Sciatic nerve (tissue), 2 donors: ENCODE measurements around the gene MOCOS. TPM values are rescaled to one million over a fixed set of nuclear protein-coding genes. Genes with fewer than 3 reads are reported as not detected.
"Not testable (repeated sequence)": the region's sequence is repeated elsewhere in the genome, so short reads cannot be mapped to it uniquely, and the experiment has no call there.

Experiments used
- ATAC-seq: fragments of 200-7000 bp; cut with Tn5 transposase; one replicate; pipeline ENCODE4 v1.9.1; 2020; ENCODE audit warnings: mild to moderate bottlenecking, moderate library complexity
- DNase-seq: peaks from one replicate; pipeline ENCODE4 v3.0.0-alpha.2; 2020; ENCODE audit warnings: low spot score
- intact Hi-C: fragments of 100-400 bp; cut with DNase I; formaldehyde crosslinking; loops from one replicate; pipeline ENCODE4 v1.14.2; 2022
- total RNA-seq: library from RNA; stranded (reverse); fragmentation: NEBNext Ultra II Directional; extraction: Animal tissue kit (Norgen Biotek cat#: 25700); gene quantifications from one replicate; pipeline ENCODE4 v1.2.1, GENCODE V29; 2021
- donor health status: DM: no; HTN: no; CAD: no.
- donor health status: DM: no; HTN: no; CAD: no.

The MOCOS gene
- total RNA-seq, 1 donor from 2014 or later, result 6.4 TPM

DNA sequence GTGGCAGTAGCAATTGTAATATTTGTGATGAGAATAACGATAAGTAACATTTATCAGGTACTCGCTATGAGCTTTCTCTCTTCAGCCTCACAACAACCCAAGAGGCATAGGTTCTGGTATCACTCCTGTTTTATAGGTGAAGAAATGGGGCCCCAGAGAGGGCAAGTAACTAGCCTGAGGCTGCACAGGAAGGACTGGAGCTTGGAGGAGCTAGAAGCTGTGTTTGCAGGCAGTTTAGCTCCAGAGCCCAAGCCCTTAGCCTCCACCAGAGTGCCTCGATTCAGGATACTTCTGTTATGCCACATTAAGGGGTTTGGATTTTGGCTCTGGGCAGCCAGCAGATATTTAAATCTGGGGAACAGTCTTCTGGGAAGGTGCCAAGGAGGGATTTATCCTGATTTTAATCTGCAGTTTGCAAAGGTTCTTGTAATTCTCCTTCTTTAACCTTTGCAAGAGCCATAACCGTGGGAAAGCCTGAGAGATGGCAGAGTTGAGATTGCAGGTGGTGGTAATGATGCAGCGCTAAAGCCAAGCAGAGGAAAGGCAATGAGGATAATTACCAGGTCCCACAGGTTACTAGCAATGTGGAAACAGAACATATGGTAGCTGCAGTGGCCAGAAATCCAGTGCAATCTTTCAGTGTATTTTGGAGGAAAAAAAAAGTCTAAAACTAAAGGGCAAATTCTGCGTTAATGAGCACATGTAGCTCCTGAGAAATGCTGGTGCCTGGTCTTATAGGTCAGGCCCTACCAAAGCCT lies 9.1 kb downstream of the MOCOS start:
- DNase-seq (no peak), ATAC-seq (no peak)
- intact Hi-C loops, result loop anchor here (10.0 kb wide), 1 partner anchor 638 kb away; no protein-coding TSS in a partner anchor

DNA sequence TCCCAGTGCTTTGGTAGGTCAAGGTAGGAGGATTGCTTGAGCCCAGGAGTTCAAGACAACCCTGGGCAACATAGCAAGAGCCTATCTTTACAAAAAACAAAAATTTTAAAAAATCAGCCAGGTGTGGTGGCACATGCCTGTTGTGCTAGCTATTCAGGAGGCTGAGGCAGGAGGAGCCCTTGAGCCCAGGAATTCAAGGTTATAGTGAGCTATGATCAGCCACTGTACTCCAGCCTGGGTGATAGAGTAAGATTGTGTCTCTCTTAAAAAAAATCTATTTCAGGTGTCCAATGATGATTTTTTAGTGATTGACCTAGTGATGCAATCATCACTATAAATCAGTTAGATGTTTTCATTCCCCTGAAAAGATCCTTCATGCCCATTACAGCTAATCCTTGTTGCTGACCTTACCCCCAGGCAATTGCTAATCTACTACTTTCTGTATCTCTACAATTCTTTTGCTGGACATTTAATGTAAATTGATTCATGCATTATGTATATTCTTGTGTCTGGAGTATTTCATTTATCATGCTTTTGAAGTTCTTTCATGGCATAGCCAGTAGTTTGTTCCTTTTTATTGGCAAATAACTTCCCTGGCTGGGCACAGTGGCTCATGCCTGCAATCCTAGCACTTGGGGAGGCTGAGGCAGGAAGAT lies 10.3 kb downstream of the MOCOS start:
- DNase-seq, result no peak
- ATAC-seq, result no peak

DNA sequence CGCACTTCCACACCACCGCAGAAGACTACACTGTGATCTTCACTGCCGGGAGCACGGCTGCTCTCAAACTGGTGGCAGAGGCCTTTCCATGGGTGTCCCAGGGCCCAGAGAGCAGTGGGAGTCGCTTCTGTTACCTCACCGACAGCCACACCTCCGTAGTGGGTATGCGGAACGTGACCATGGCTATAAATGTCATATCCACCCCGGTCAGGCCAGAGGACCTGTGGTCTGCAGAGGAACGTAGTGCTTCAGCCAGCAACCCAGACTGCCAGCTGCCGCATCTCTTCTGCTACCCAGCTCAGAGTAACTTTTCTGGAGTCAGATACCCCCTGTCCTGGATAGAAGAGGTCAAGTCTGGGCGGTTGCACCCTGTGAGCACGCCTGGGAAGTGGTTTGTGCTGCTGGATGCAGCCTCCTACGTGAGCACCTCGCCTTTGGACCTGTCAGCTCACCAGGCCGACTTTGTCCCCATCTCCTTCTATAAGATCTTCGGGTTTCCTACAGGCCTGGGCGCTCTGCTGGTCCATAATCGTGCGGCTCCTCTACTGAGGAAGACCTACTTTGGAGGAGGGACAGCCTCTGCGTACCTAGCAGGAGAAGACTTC lies 12.5 kb downstream of the MOCOS start:
- no peak for DNase-seq
- intact Hi-C loops, result loop anchor here (10.0 kb wide), 1 partner anchor 635 kb away; no protein-coding TSS in a partner anchor
- no peak for ATAC-seq

More for the DNA sequence above, 10.3 kb downstream of the MOCOS start:
- intact Hi-C loops, result loop anchor here (10.0 kb wide), 1 partner anchor 637 kb away; no protein-coding TSS in a partner anchor

DNA sequence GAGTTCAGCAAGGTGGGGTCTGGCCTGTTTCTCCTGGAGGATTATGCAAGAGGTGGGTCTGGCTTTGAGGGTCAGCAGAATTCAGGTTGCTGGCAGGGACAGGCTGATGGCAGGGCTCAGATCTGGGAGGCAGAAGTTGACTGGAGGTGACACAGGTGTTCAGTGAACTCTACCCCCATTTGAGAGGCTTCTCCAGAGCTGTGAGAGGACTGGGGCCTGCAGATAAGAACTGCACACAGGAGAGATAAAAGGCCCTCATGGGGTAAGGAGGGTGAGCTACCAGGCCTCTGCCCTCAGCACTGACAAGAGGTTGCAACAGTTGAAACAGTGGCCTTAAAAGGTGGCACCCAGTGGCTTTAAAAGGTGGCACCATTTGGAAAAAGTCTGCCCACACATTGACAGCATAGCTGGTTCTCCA lies 13.1 kb downstream of the MOCOS start:
- no peak for DNase-seq
- intact Hi-C loops, result no loop called here
- ATAC-seq, result no peak

GRCh38 chr18:36201765-36202164 lies 14.5 kb downstream of the MOCOS start:
- intact Hi-C loops, result no loop called here
- ATAC-seq (no peak), DNase-seq (no peak)

- intact Hi-C loops, result no loop called here
- ATAC-seq (no peak), DNase-seq (no peak)
These were observed 16.1 kb downstream of the MOCOS start for GRCh38 chr18:36203360-36203895.

DNA sequence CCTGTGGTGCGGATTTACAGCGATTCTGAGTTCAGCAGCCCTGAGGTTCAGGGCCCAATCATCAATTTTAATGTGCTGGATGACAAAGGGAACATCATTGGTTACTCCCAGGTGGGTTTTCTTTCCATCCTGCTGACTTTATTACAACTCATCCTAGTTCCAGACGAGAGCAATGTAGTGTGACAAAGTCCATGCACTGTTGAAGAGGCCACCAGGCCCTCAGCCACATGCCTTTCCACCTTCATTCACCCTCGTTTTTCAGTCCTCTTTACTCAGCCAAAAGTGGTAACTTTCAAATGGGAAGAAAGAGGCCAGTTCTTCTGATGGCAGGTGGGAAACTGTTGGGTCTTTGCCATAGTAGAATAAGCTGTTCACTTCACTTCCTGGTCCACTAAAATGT lies 17.9 kb downstream of the MOCOS start:
- intact Hi-C loops, result no loop called here
- ATAC-seq (no peak), DNase-seq (no peak)

- intact Hi-C loops, result no loop called here
- ATAC-seq (no peak), DNase-seq (no peak)
These were observed 20.0 kb downstream of the MOCOS start for GRCh38 chr18:36207303-36207702.

DNA sequence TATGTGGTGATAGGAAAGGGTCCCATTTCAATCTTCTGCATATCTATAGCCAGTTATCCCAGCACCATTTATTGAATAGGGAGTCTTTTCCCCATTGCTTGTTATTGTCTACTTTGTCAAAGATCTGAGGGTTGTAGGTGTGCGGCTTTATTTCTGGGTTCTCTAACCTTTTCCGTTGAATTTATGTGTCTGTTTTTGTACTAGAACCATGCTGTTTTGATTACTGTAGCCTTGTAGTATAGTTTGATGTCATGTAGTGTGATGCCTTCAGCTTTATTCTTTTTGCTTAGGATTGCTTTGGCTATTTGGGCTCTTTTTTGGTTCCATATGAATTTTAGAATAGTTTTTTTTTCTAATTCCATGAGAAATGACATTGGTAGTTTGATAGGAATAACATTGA lies 20.7 kb downstream of the MOCOS start:
- DNase-seq, intact Hi-C loops, ATAC-seq: not testable (repeated sequence)

DNA sequence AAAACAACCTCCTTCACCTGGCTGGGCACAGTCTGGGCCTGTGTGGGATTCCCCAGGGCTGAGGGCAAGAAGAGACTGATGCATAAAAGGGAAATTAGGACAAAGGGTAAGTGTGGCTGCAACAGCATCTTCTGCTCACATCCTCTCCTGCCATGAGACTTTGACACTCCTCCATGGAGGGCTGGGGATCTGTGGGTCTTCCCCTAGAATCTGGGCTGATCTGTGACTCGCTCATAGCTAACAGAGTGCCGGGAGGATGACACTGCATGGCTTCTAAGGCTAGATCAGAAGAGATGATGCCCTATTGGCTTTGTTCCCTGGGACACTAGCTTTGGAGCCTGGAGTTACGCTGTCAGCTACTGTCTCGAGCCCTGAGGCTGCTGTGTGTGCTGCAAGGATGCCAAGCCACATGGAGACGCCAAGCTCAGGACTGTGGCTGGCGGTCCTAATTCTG lies 24.3 kb downstream of the MOCOS start:
- DNase-seq (no peak), ATAC-seq (peak; percentile 34)
- intact Hi-C loops, result no loop called here

GRCh38 chr18:36212301-36213171 lies 25.2 kb downstream of the MOCOS start:
- ATAC-seq, result peak; percentile 75
- no peak for DNase-seq
- intact Hi-C loops, result no loop called here

DNA sequence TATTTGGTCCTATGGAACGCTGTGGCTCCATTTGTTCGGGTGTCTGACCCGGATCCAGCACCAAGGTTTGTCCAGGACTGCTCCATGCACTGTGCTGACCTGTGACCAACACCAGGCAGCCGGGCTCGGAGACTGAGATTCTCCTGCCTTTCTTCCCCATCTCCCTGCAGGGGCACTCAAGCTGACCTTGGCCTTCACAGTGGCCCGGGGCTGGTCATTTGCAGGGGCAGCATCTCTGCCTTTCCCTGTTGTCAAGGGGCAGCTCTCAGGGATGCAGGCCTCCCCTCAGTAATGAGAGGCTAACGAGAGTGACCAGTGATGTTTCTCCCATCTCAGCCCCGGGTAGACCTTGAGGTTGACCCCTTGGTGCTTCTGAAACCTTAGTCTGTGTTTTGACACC lies 27.5 kb downstream of the MOCOS start:
- DNase-seq (no peak), ATAC-seq (no peak)
- intact Hi-C loops, result no loop called here

- ATAC-seq, result no peak
- intact Hi-C loops, result no loop called here
- no peak for DNase-seq
These were observed 28.3 kb downstream of the MOCOS start for GRCh38 chr18:36215577-36215976.

DNA sequence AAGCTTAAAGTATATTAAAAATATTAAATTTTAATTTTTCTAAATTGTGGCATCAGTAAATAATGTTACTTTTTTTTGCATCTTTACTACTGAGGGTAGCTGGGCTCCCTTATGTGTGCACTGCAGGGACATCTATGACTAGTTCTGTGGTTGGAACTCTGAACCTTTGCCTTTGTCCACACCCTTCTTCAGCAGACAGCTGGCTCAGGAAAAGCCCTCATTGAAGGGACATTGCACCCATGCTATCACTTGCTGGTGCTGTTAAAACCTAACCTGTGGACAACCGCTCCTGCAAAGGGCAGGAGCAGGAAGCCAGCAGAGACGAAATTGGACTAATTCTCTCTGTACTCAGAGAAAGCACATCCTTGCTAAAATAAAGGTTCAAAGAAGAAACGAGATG lies 30.1 kb downstream of the MOCOS start:
- intact Hi-C loops, result no loop called here
- DNase-seq (no peak), ATAC-seq (no peak)

DNA sequence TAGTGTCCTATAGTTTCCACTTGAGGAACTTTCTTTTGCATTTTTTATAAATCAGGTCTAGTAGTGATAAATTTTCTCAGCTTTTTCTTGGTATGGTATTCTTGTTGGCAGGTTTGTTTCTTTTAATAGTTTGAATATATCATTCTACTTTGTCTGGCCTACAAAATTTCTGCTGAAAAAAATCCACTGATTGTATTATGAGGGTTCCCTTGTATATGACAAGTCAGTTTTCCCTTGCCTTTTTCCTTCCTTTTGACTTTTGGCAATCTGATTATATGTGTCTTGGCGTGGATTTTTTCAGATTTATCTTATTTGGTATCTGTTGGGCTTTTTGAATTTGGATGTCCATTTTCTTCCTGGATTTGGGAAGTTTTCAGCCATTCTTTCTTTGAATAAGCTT lies 41.9 kb downstream of the MOCOS start:
- intact Hi-C loops, result no loop called here
- no peak for ATAC-seq
- no peak for DNase-seq

DNA sequence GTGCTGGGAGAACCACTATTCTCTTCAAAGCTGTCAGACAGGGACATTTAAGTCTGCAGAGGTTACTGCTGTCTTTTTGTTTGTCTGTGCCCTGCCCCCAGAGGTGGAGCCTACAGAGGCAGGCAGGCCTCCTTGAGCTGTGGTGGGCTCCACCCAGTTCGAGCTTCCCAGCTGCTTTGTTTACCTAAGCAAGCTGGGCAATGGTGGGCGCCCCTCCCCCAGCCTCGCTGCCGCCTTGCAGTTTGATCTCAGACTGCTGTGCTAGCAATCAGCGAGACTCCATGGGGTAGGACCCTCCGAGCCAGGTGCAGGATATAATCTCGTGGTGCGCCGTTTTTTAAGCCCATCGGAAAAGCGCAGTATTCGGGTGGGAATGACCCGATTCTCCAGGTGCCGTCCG lies 53.2 kb downstream of the MOCOS start:
- intact Hi-C loops, ATAC-seq, DNase-seq: not testable (repeated sequence)

DNA sequence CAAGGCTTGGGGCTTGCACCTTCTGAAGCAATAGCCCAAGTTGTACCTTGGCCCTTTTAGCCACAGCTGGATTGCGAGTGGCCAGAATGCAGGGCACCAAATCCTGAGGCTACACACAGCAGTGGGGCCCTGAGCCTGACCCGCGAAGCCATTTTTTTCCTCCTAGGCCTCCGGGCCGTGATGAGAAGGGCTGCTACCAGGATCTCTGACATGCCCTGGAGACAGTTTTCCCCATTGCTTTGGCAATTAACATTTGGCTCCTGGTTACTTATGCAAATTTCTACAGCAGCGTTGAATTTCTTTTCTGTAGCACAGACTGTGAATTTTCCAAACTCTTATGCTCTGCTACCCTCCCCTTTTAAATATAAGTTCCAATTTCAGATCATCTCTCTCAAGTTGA lies 54.5 kb downstream of the MOCOS start:
- DNase-seq, result no peak

DNA sequence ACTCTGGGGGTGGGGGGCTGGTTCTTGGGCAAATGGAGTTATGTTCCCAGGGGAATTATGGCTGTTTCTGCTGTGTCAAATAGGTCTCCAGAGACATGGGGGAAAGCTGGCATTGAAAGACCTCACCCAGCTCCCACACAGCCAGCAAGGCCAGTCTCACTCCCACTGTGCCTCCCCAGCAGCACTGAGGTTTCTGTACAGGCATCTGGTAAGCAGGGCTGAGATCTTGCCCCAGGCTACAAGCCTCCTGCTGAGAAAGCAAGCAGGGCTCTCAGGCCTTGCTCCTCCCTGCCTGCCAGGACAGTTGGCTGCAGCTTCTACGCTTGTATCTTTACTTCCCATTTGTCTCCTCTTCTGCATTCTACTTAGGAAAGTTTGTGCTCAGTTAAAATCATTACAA lies 59.7 kb downstream of the MOCOS start:
- intact Hi-C loops, result no loop called here
- ATAC-seq, result no peak
- DNase-seq, result no peak

More for the DNA sequence above, 54.5 kb downstream of the MOCOS start:
- no peak for ATAC-seq
- intact Hi-C loops, result no loop called here

DNA sequence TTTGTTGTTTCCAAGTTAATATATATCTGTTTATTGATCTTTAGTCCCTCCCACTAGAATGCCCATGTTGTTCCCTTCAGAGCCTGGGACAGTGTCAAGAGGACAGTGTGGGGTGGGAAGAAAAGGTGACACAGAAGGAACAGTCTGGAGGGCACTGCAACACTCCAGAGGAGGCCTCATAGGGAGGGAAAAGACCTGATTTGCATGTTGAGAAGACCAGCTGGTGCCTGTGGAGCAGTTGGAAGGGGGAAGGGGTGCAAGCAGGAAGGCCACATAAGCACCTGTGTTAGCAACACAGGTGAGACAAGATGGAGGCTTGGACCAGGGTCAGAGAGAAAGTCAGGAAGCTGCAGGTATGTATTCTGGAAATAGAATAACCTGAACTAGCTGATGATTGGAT lies 62.1 kb downstream of the MOCOS start:
- DNase-seq (no peak), ATAC-seq (no peak)
- intact Hi-C loops, result no loop called here
